RWPE1 (cell line): ENCODE measurements around the gene IL23R.

Source experiments
- CTCF ChIA-PET: fragments of 350-600 bp; sonication (Branson Sonifier 250); formaldehyde crosslinking; extraction: SDS; loops from one replicate; lab custom pipeline; 2021; lab: Yijun Ruan, JAX
- POLR2A ChIA-PET: fragments of 400-600 bp; formaldehyde crosslinking; extraction: SDS; loops from one replicate; lab custom pipeline; 2020; ENCODE audit warnings: antibody characterized with exemption; ENCODE audit not compliant: low non-redundant PET; lab: Yijun Ruan, JAX
- DNase-seq: peaks from one replicate; pipeline ENCODE4 v3.0.0; 2012; ENCODE audit warnings: low spot score
- H3K27ac ChIP-seq: fragments of 450-650 bp; 2 replicates; pipeline ENCODE4 v1.5.1; 2017
- TF ChIP-seq, protein P1 (sequence below): fragments of 450-650 bp; conservative IDR thresholded peaks from 2 replicates; pipeline ENCODE4 v1.5.1; 2017; ENCODE audit warnings: low read depth, mild to moderate bottlenecking

The IL23R gene

DNA sequence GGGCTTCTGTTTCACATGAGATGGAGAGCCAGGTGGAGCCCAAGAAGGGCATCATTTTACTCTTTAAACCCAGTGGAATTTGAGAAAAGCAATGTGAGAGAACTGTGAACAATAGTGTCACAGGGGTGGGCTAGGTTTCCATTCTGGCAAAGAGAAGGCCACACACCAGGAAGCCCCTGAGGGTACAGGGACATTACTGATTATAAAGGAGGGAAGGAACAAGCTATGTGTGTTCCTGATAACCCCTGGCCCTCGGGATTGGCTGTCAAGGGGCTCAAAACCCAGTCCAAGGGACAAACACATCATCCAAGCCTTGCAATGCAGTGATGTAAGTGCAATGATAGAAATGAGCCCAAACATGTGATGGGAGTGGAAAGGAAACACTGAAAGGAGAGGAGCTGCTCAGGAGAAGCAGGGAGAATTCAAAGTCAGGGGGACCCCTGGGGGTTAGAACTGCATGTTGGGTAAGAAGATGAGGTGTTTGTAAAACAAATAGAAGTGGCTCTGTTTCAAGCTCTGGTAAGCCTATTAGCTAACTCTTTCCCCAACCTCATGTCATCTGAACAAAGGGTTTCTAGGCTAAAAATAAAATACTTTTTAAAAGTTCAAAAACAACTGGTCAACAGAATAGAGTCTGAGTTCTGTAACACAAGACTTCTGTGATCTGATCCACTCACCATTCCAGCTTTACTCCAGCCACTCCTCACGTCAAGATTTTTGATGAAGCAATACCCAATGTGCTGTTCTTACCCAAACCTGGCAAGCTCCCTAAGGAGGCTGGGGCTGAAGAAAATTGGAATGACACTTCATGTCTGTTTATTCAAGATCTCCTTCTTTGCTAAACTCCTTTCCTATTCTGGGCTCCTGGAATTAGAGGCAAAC lies 90.3 kb downstream of the IL23R start:
- DNase-seq: no peak
- ChIA-PET POLR2A (no interaction called here), CTCF (no interaction called here)
- H3K27ac ChIP-seq: no peak overlapping the region
- TF ChIP-seq, protein P1, sequence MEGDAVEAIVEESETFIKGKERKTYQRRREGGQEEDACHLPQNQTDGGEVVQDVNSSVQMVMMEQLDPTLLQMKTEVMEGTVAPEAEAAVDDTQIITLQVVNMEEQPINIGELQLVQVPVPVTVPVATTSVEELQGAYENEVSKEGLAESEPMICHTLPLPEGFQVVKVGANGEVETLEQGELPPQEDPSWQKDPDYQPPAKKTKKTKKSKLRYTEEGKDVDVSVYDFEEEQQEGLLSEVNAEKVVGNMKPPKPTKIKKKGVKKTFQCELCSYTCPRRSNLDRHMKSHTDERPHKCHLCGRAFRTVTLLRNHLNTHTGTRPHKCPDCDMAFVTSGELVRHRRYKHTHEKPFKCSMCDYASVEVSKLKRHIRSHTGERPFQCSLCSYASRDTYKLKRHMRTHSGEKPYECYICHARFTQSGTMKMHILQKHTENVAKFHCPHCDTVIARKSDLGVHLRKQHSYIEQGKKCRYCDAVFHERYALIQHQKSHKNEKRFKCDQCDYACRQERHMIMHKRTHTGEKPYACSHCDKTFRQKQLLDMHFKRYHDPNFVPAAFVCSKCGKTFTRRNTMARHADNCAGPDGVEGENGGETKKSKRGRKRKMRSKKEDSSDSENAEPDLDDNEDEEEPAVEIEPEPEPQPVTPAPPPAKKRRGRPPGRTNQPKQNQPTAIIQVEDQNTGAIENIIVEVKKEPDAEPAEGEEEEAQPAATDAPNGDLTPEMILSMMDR: no peak

DNA sequence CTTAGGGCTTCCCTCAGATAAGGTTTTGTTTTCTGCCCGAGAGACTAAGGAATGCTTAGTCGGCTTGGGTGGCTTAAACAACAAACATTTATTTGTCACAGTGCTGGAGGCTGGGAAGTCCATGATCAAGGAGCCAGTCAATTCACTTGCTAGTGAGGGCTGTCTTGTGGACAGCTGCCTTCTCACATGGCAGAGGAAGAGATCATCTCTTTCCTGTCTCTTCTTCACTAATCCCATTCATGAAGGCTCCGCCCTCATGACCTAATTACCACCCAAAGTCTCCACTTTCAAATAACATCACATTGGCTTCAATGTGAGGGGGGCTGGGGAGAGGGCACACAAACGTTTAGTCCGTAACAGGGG lies 90.9 kb downstream of the IL23R start:
- ChIA-PET POLR2A (no interaction called here), CTCF (no interaction called here)
- TF ChIP-seq, protein P1: no peak
- no peak overlapping the region for H3K27ac ChIP-seq
- no peak for DNase-seq

DNA sequence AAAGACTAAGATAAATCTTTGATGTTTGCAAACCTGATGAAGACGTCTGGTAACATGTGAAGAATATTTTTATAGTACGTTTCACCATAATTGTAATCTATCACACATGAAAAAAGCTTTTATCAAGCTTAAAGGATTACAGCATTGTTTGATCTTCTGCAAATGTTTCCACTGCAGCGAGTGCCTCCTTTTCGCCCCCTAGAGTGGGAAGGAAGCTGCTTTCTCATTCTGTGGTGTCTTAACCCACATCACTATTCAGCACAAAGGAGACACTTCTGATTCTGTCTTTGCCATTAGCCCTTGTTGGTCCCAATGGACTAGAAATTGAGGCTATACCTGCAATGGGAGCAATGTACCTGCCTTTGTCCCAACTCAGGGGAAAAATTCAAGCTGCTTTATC lies 95.4 kb downstream of the IL23R start:
- ChIA-PET CTCF (no interaction called here), POLR2A (no interaction called here)

DNA sequence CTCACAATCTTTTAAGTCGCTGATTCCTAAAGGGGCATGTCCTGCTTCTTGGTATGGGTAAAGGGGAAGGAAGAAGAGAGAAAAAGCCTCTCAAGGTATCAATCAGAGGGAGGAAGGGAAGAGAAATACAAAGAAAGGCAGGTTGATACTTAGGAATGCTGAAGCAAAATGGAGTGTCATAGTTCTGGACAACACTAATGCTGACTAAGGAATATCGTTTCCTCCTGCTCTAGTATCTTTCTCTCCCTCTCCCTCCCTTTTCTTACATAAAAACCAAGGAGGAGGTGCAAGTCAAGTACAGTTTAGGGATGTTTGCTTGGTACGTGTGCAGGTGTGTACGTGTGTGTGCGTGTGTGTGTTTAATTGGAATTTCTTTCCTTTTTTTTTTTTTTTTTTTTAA lies 96.5 kb downstream of the IL23R start:
- no peak overlapping the region for H3K27ac ChIP-seq
- ChIA-PET POLR2A (no interaction called here), CTCF (interaction anchor here (0.6 to 0.7 kb wide), 2 partner anchors 17 to 202 kb away, joined by 3 read pairs; no protein-coding TSS in a partner anchor)
- TF ChIP-seq, protein P1: no peak
- DNase-seq: no peak

More for the DNA sequence above, 95.4 kb downstream of the IL23R start:
- TF ChIP-seq, protein P1: no peak
- H3K27ac ChIP-seq: no peak overlapping the region
- DNase-seq: no peak

DNA sequence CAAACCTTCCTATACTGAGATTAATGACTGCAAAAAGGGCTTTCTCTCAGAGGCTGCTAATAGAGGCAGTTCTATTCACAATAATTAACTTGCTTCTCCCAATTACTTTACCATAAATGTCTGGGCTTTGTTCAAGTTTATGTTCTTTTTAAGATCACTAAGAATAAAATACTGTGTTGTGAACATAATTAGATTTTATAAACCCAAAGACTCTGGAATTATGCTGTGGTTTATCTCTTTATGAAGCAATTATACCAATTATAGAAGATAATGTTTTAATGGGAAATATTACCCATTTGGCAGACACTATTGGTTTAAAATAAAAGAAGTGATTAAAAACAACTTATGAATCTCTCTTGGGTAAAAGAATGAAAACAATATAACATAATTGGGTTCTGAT lies 97.9 kb downstream of the IL23R start:
- TF ChIP-seq, protein P1: no peak
- no peak overlapping the region for H3K27ac ChIP-seq
- CTCF ChIA-PET: no interaction called here
- POLR2A ChIA-PET: no interaction called here
- no peak for DNase-seq

DNA sequence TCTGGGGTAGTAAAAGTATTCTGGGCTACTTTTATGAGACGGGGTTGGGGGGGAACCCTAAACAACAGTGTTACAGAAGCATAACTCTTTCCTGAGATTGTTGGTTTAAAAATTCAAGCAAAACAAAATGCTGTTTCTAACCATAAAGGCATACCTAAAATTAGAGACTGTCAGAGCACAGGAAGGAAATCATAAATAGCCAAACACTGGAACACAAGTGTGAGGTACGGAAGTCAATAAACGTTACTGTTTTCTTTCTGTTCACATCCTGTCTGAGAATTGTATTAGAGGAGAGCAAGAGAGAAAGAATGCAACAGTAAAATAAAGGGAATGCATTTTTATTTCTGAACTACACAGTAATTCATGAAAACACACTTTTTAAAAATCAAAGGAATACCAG lies 98.6 kb downstream of the IL23R start:
- TF ChIP-seq, protein P1: no peak
- DNase-seq: no peak
- POLR2A ChIA-PET: no interaction called here
- no peak overlapping the region for H3K27ac ChIP-seq
- CTCF ChIA-PET: no interaction called here
